NCI-H146 treated with DMSO at 0.1 percent for 48 hours (cell line): ENCODE data around the gene DDX20.
A peak's percentile ranks its signal among the peaks of the same experiment; 100 is the strongest.

Experiments
- DNase-seq: peaks from one replicate; lab custom pipeline; 2025; ENCODE audit not compliant: unreplicated experiment; lab: John Stamatoyannopoulos, UW

Gene DDX20

DNA sequence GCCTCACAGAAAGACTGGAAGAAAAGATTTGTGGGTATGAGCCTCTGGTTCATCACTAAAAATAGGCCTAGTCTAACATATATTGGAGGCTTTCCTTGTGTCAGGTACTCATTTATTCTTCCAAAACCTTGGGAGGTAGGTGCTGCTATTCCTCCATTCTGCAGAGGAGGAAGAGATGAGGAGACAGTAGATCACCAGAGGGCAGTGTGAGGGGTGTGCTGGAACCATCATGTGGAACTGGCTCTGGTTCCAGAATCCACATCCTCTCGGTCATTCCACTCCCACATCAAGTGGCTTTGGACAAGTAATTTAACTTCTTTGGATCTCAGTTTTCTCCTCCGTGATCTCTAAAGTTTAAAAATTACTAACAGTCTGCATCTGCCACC lies 9.1 kb upstream of the DDX20 start:
- no peak for DNase-seq

DNA sequence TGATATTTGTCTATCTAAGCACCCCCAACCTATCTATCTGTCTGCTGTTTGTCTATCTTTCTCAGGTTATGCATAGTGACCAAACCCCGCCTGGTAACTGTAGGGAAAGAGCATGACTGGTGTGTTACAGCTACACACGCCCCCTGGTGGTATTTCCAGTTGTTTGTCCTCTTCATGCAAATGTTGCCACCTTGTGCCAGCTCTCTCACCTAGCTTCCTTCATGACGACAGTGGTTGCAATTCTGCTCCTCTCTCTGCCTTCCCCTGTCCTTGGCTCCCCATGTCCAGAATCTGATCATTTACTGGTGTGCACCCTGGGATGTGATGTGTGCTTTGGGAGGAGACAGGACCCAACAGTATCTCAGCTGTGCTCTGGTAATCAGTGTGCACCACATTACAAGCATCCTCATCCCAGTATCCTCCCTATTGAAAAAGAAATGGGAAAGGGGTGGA lies 8.4 kb upstream of the DDX20 start:
- DNase-seq: peak; percentile 4

DNA sequence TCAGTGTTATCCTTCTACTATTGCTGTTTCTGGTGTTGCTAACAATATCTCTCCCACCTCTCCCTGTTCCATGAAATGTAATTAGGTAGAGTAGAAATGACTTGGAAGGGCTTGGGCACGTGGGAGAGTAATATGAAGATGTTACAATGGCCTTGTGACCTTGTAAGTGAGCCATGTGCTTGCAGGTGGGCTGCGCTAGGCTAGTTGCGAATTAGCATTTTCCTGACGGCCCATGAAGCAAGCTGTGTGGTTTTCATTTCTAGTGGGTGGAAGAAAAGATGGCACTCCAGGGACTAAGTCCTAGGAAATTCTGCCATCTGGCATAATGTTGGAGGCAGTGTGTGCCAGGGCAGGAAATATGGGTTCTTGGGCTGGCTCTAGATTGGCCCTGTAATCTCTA lies 7.8 kb upstream of the DDX20 start:
- no peak for DNase-seq

DNA sequence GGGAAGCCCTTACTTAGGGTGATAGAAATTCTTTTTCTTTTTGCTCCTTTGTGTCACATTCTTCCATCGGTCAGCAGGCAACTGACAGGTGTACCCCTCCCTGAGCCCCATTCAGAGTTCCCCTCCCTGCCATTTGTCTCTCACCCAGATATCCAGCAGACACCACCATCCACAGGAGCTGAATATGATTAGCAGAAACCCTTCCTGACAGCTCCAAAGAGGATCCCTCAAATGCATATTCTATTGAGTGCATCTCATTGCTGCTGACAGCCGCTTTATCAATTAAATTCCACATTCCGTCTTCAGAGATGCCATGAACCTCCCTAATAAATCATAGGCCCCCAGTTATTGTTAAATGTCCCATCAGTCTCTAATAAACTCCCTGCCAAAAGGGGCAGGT lies 6.1 kb upstream of the DDX20 start:
- DNase-seq: no peak

DNA sequence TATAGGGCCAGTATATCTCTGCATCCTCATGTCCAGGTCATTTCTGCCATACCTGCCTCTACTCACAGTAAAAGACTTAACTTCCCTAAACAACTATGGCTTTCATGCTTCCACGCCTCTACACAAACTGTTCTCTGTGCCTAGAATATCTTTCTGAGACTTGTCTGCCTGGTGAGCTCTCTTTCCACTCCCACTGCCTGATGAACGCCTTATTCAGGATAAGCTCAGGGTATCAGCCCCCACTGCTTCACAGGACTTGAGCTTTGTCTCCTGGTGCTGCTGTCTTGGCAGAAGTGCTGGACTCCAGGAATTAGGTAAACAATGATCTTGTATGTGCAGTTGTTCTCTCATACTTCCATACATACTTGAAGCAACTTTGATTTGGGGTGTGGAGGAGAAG lies 4.8 kb upstream of the DDX20 start:
- no peak for DNase-seq

DNA sequence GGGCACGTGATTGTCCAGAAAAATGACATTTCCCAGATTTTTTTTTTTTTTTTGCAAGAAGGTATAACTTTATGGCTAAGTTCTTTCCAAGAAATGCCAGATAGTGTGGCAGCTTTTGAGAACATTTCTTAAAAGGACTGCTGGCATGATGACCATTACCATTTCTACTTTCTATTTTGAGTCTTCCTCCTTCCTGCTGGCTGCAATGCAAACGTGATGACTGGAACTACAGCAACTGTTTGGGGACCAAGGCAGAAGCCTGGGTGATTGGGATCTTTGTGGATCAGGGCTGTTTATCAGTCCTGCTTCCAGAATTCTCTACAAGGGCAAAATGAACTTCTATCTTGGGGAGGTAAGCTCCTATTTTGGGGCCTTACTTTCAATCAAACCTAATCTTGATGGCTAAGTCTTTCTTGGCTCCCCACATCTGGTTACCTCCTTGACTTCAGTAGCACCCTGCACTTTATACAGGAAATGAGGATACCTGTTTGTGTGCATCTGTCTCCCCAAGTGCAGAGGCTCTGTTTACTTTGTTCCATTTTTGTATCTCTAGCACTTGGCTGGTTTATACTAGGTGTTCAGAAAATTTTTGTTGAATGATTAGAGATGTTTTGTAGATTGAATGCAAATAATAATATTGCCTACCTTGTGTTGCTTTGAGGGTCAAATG lies 3.7 kb upstream of the DDX20 start:
- no peak for DNase-seq

DNA sequence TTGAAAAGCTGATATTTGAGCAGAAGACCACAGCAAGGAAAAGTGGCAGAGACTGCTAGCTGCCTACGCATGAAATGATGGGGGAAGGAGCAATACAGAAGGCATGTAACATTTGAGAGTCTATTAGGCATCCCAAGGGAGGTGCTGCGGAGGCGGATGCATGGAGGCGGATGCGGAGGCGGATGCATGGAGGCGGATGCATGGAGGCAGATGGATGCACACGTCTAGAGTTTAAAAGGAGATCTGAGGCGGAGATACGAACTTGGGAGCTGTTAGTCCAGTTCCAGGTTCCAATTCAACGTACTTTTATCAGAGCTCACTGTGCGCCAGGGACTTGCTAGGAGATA lies 744 bp upstream of the DDX20 start:
- DNase-seq: peak; percentile 52

DNA sequence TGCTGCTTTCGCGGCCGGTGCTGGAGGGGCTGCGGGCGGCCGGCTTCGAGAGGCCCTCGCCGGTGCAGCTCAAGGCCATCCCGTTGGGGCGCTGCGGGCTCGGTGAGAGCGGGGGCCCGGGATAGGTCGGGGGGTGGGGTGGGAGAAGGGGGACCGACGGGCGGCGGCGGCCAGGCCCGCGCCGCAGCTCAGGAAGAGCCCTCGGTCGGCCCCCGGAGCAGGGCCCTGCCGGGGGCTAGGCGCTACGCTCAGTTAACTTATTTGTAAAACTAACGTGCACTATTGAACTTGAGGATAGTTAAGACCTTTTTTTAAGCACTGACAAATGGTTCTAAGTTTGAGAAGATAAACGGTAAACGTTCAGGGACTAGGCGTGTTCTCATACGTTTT lies 418 bp downstream of the DDX20 start:
- DNase-seq: no peak

DNA sequence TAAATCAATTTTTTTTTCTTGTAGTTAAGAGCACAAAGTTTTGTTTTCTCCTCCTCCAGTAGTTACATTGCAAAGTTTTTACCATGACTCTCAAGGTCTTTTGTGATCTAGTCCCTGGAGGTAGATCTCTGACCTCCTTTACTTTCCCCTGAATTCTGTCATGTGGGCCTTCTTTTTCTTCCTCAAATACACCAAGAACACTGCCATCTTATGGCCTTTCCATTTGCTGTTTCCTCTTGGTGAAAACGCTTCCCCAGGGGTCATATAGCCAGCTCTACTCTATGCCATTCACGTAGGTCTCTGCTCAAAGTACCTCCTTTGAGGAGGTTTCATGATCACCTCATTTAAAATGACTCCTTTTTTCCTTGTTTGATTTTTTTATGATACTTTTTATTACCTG lies 2.7 kb downstream of the DDX20 start:
- DNase-seq: no peak

DNA sequence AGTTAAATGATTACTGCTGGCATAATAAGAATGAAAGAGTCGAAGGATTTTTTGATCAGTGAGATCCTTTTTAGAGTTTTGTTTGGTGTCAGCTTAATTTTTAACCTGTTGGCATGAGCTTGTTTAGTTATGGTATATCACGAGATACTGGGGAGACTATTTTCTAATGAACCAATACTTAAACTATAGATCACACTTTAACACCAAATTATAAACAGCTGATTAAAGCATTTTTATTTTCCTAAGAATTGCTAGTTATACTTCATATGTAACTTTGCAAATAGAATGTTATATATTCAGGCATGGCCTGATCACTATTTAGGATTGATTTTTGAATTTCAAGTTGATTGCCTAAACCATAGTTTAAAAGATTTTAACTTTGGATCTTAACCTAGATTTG lies 6.0 kb downstream of the DDX20 start:
- DNase-seq: no peak

DNA sequence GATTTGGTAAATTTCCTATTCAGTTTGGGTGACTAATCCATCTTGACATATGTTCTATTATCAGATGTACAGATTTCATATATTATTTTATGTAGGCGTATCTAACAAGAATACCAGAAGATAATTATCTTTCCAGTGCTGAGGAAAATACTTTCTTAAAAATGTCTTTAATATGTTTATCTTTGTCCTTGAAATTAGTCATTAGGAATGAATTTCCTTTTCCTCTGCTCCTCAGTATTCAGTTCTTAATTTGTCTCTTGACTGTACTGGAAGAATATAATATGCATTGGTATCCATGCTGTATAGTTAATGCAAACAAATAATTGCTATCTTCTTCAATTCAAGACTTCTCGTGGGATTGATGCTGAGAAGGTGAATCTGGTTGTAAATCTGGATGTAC lies 6.6 kb downstream of the DDX20 start:
- DNase-seq: no peak

DNA sequence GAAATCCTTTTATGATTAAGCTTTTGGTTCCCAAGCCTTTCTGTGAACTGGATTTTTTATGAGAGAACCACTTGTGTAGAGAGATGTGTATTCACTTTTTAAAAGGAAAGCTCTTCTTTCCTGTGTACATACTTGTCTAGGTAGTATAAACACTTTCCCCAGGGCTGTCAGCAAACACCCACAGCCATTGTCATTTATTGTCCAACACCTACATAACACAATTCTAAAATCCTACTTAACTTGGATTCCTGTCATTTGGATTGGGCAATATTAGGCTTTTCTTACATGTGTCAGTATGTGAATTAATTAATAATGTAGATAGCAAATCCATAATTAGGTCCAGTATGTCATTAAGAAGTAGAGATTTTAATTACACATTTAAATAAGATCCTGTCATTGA lies 12.3 kb downstream of the DDX20 start:
- no peak for DNase-seq

DNA sequence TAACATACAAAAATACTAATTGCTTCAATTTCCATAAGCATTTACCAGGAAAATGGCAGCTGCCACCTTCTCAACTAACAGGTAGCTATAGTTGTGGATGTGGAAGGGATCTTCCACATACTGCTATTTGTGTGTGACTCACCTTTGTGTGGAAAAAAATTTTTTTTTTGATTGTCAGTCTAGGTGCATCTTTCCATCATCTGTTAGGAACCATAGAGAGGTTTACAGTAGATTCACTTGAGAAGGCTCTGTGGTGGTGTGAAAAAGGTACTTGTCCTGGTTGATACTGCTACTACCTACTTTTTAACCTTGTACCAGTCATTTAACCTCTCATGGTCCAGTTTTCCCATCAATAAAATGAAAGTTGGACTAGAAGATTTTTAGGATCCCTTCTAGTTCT lies 12.9 kb downstream of the DDX20 start:
- no peak for DNase-seq

DNA sequence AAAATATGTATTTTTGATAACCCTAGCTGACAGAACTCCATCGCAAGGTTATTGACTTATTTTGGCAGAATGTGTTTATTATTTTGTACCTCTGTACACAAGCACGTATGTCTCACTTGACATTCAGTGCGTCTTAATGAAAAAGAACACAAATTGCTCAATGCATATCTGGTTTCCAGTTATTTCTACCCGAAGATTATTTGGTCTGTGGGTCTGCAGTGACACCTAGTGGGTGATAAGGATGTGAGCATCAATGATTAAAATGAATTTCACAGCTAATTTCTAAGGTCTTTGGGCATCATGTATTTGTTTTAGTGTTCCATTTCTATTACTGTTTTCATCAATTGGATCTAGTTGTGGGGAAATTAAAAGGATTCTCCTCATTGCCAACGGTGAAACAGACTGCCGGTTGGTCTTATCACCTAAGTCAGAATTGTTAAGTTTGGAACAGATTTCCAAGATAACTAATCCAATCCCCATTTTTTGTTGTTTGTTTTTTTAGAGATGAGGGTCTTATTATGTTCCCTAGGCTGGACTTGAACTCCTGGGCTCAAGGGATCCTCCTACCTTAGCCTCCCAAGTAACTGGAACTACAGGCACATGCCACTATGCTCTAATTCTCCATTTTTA lies 13.9 kb downstream of the DDX20 start:
- peak; percentile 21 for DNase-seq

DNA sequence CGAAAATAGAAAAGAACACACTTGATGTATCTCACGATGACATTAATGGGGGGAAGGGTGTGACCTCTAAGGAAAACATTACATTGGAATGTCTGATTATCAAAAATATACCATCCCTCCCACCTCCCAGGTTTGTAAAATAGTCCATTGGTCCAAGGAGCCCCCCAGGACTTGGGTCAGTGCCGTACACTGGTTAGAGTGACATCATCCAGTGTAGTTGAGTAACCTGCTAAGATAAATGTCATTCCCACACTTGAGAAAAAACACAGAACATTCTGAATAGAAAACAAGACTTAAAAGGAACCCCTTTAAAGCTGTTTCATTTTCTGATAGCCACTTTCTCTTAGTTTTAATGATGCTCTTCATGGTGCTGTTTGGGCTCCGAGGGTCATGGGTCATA lies 15.2 kb downstream of the DDX20 start:
- DNase-seq: no peak

DNA sequence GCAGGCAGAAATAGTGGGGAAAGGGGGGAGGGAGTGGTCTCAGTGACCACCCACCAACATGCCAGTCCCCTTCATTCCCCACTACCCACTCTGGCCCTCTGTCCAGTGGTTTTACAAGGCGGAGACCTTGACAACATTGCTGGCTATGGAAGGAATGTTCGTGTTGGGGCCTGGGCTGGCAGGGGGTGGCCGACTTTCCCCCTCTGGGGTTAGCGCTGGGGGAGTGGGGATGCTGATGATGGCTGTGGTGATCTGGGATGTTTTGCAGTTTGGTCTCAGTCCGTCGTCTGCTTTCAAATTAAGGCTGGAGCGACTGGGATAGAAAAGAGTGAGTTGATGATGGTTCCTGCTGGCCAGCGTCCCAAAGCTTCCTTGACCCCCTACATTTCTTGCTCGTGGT lies 20.3 kb downstream of the DDX20 start:
- no peak for DNase-seq

DNA sequence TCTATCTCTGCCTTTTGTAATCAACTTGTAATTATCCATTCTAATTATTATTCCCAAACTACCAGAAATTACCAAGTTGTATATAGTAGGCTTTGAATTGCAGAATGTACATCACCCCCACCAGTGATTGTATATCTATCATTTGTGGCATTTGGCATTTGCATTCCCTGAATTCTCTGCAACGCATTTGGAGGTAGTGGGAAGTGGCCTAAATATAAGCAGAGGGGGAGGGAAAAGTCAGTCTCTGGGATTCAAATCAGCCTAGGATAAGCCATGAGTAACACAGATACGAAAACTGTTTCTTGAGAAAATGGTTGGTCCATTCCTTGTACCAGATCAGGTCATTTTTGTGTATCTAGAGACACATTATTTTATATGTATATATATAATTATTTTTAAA lies 20.7 kb downstream of the DDX20 start:
- no peak for DNase-seq

DNA sequence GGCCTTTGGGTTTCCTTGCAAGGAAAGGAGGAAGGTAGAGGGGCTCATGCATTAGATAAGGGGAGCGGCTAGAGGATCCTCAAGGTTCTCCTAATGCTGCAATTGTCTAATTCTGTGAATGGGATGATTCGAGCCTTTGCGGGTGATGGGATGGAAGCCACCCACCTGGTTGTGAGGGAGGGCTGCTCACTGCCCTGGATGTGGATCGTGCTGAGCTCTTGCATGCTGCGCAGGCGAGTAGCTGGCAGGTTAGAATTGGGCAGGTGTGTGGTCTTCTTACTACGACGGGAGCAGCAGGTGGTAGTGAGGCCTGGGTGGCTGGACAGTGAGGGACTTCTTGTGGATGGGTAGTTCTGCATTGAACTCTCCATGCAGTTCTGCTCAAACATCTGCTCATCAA lies 21.2 kb downstream of the DDX20 start:
- DNase-seq: no peak

DNA sequence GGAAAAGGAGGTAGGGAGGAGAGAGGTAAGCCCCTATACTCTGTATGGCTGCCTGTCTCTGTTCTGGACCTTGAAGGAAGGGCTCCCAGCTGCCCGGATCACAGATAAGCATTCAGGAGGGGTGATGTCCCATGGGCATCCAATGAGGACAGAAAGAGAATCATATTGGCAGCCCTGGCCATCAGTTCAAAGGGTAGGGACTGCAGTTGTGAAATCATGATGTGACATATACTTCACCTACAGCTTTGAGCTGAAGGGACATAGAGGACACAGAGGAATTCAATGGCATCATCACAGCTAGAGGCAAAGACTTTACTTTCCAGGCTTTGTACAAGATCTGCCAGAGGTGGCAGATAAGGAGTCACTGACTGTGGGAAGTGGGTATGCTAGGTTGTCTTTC lies 21.6 kb downstream of the DDX20 start:
- no peak for DNase-seq

DNA sequence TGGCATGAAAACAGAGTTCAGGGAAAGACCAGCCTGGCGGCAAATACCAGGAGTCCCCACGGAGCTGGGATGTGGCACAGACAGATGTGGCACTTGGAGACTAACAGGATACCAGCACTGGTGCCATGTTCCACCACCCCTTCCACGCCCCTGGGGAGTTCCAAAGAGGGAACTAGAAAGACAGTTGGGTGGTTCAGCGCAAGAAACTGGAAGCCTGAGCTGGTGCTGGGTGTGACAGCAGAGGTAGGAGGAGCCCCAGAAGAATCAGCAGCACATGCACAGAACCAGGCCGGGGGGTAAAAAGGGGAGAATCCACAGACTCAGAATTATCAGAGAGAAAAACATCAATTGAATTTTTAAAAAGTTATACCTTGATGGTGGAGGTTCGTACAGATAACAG lies 22.4 kb downstream of the DDX20 start:
- no peak for DNase-seq

DNA sequence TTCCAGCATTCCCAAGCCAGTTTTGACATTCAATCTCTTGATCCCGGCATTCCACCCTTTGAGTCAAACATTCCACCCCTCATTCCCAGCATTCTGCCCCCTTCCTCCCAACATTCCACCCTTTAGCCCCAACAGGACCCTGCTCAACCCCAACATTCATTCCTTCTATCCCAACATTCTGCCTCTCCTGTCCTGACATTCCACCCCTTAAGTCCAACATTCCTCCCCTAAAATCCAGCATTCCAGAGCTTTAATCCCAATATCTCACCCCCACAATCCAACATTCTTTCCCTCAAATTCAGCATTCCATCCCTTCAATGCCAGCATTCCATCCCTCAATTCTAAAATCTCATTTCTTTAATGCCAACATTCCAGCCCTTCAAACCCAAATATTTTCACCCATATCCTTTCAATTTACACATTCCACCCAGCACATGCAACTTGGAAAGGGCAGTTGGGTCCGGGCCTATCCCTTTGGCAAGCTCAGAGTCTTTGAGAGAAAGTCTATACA lies 22.9 kb downstream of the DDX20 start:
- no peak for DNase-seq

DNA sequence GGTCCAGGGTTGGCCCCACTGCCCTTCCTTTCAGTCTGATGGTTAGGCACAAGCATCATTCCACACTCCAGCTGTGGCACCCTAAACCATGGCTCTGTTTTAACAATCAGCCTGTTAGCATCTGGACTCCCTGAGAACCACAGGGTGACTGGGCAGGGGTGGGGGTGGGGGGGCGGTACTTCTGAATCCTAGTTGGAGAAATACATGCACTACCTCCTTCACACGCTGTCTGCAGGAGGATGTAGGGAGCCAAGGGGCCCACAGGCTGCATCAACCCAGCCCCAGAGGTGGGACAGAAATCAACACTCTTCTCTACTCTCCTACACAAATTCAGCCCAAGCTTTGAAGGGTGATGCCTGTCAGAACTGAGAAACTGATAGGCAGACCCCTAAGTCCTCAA lies 23.8 kb downstream of the DDX20 start:
- no peak for DNase-seq

DNA sequence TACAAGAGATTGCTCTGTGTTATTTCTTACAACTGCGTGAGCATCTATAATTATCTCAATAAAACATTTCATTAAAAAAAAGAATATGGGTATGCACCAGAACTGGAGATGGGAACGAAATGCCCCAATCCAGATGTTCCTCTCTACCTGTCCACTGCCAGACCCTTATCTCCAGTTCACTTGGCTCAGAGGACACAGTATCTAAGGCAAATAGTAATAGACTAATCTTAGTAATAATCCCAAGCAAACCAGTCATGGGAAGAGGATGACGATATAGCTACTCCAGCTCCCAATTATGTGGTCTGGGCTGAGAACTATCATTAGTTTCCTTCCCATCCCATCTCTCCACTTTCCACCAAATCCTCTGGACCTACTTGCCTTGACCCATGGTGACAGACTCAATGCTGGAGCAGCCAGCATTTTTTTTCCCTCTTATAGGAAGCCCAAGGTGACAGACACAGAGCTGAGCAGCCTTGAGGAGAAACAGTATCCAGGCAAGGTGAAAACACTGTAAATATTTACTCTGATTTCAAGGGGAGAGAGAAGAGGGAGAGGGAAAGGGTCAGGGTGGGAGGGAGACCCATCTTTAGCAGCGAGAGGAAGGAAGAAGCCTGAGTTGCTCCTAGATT lies 28.7 kb downstream of the DDX20 start:
- DNase-seq: no peak
